ENCODE results near the gene PTRH1.

Gene PTRH1

DNA sequence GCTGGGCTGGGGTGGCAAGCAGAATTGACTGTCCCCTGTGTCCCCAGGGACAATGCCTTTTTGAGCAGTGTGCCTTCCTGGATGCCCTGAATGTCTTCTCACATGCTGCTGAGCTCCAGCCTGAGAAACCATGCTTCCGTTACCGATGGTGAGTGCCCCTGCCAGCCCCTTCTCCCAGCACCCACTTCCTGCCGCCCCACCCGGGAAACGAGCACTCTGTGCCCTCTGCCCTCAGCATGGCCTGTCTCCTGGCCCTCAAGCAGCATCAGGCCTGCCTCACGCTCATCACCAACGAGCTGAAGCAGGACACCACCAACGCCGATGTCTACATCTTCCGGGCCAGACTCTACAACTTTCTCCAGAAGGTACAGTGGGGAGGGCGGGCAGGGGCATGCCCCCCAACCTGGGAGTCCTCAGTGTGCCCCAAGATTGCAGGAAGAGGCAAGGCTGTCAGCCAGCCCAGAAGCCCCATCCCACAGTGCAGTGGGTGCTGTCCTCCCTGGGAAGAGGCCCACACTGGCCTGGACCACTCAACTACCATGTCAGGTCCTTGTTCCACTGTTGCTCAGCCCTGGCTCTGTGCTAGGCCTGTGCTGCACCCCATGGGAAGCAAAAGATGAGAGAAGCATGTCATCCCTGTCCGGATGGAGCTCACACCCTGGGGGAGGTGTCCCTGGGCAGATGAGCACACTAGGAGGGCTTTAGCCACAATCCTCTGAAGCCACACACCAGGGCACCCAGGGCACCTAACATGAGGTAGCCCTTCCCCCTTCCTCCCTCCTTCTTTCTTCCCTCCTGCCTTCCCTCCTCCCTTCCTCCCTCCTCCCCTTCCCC, 4.8 kb upstream of the PTRH1 start:
- Histone ChIP-seq H3K4me3 (ENCODE audit: low read depth, low read length) (no peak overlapping the region), H3K27me3 (no peaks in the 10 kb centered on the region), H3K36me3 (no peaks in the 10 kb centered on the region), H3K4me1 (peaks cover 15% of the 10 kb centered on the region), H3K9me3 (no peaks in the 10 kb centered on the region)
- no peak for DNase-seq
- TF ChIP-seq, protein P1, sequence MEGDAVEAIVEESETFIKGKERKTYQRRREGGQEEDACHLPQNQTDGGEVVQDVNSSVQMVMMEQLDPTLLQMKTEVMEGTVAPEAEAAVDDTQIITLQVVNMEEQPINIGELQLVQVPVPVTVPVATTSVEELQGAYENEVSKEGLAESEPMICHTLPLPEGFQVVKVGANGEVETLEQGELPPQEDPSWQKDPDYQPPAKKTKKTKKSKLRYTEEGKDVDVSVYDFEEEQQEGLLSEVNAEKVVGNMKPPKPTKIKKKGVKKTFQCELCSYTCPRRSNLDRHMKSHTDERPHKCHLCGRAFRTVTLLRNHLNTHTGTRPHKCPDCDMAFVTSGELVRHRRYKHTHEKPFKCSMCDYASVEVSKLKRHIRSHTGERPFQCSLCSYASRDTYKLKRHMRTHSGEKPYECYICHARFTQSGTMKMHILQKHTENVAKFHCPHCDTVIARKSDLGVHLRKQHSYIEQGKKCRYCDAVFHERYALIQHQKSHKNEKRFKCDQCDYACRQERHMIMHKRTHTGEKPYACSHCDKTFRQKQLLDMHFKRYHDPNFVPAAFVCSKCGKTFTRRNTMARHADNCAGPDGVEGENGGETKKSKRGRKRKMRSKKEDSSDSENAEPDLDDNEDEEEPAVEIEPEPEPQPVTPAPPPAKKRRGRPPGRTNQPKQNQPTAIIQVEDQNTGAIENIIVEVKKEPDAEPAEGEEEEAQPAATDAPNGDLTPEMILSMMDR (IDR thresholded peaks at IDR 0.05; ENCODE audit: low read depth, low read length) = no peak

DNA sequence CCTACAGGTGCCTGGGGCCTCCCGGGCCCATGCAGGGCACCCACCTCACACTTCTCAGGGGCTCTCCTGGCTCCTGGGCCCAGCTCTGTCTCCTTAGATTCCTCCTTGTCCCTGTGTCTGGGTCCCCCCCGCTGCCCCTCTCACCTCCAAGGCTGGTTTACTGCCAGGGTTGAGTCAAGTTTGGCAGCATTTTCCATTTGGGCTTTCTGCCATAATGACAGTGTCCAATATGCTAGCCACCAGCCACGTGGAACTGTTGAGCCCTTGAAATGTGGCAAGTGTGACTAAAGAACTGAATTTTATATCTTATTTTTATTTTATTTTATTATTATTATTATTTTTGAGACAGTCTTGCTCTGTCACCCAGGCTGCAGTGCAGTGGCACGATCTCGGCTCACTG, 2.3 kb upstream of the PTRH1 start:
- Histone ChIP-seq H3K4me1 (peaks cover 10% of the 10 kb centered on the region), H3K36me3 (no peaks in the 10 kb centered on the region), H3K9me3 (no peaks in the 10 kb centered on the region), H3K4me3 (ENCODE audit: low read depth, low read length) (no peak overlapping the region), H3K27me3 (no peaks in the 10 kb centered on the region)
- TF ChIP-seq, protein P1 (IDR thresholded peaks at IDR 0.05; ENCODE audit: low read depth, low read length) = no peak
- DNase-seq = no peak

DNA sequence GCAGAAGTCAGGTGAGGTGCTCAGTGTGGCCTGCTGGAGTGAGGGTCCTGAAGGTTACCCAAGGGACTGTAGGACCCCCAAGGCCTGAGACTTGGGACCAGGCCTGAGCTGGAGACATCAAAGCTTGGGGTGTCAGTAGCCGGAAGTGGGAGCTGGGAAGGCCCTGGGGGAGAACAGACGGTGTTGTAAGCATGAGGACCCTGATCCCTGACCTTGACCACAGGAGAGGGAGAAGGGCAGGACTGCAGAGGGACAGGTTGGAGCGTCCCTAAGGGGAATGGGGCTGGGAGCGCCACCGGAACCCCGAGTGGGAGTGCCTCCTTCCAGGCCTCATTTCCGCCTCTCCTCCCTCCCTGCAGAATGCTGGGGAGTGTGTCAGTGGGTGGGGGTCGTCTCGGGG, 949 bp upstream of the PTRH1 start:
- H3K4me1 ChIP-seq = peaks cover 10% of the 10 kb centered on the region
- H3K4me3 ChIP-seq (ENCODE audit: low read depth, low read length) = no peak overlapping the region; the same call in 1 of the 2 replicates
- no peaks in the 10 kb centered on the region for H3K36me3 ChIP-seq
- H3K9me3 ChIP-seq = no peaks in the 10 kb centered on the region
- H3K27me3 ChIP-seq = no peaks in the 10 kb centered on the region
- DNase-seq = no peak
- TF ChIP-seq, protein P1 (IDR thresholded peaks at IDR 0.05; ENCODE audit: low read depth, low read length) = no peak

DNA sequence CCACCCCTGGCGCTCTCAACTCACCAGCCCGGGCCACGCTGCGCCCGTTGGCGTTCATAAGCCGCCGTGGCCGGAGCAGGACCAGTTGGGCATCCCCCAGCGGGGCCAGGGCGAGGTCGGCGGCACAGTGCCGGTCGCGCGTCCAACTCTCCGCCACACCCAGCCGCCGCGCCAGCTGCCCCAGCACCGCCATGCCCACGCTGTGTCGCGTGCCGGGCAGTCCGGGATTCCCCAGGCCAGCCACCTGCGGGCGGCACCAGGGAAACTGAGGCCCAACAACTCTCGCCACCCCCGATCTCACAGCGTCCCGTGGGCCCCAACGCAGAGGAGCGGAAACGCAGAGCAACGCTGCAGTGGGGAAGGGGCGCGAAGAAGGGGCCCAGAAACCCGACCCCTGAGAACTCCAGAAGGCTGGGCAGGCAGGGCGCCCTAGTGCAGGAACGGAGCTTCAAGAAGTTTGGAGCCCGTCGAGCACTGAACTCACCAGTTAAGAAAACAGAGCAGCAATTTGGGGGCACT, 453 bp downstream of the PTRH1 start:
- H3K4me1 ChIP-seq = peaks cover 8% of the 10 kb centered on the region
- no peak for DNase-seq
- no peaks in the 10 kb centered on the region for H3K36me3 ChIP-seq
- H3K4me3 ChIP-seq (ENCODE audit: low read depth, low read length) = peak overlapping the region; percentile 88
- H3K9me3 ChIP-seq = no peaks in the 10 kb centered on the region
- H3K27me3 ChIP-seq = no peaks in the 10 kb centered on the region
- TF ChIP-seq, protein P1 (IDR thresholded peaks at IDR 0.05; ENCODE audit: low read depth, low read length) = no peak

DNA sequence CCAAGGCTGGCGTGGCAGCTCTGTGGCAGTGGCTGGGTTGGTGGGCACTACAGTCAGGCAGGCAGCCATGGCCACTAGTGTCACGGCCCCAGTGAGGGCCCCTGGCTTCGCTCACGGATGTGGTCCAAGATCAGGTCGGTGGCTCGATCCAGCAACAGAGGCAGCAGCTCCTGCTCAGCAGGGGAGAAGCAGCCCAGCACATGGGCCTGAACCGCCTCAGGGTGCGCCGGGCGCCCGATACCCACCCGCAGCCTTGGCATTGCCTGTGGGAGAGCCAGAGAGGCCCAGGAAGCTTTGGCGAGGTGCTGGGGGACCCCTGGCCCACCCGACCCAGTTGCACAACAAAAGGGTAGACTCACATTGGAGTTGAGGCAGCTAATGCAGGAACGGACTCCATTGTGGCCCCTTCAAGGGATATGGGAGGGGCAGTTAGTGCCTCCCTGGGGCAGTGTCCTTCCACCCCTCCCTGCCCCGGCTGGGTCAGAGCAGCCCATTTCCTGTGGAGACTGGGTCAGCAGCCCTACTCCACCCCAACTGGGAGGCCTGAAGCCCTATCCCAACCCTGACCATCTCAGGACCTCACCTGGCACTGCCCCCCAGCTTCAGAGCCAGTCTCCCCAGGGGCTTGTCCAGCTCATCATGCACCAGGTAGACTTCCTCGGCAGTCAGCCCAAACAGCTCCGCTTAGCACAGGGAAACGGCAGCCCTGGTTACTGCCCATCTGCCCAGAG, 1.3 kb downstream of the PTRH1 start:
- Histone ChIP-seq H3K27me3 (no peaks in the 10 kb centered on the region), H3K9me3 (0 out of 2 replicates have a peak, but pooled peaks cover under 1% of the 10 kb centered on the region), H3K36me3 (no peaks in the 10 kb centered on the region; the same call in 1 of the 2 replicates), H3K4me1 (peaks cover 4% of the 10 kb centered on the region), H3K4me3 (ENCODE audit: low read depth, low read length) (peak overlapping the region; percentile 88)
- no peak for DNase-seq
- TF ChIP-seq, protein P1 (IDR thresholded peaks at IDR 0.05; ENCODE audit: low read depth, low read length) = no peak
